Naive thymus-derived CD4-positive, alpha-beta T cell (primary cell): ENCODE measurements around the gene HMOX1. TPM values are rescaled to one million over a fixed set of nuclear protein-coding genes. Genes with fewer than 3 reads are reported as not detected.
A peak's percentile ranks its signal among the peaks of the same experiment; 100 is the strongest.
"Not testable (repeated sequence)": the region's sequence is repeated elsewhere in the genome, so short reads cannot be mapped to it uniquely, and the experiment has no call there.

Experiments
- ATAC-seq: fragments of 150-1000 bp; cut with Tn5 transposase; 2 replicates; pipeline ENCODE4 v1.10.0; 2021; ENCODE audit warnings: mild to moderate bottlenecking, moderate library complexity
- CTCF ChIA-PET: fragments of 350-600 bp; sonication (Branson Sonifier 250); formaldehyde crosslinking; loops from one replicate; lab custom pipeline; 2021; ENCODE audit warnings: antibody characterized with exemption; lab: Charles Lee
- POLR2A ChIA-PET: fragments of 350-600 bp; sonication (Branson Sonifier 250); formaldehyde crosslinking; loops from one replicate; lab custom pipeline; 2021; ENCODE audit warnings: antibody characterized with exemption, inconsistent platforms; lab: Charles Lee
- DNase-seq, 9 donors: peaks; one replicate each; pipeline versions ENCODE4 v3.0.0 to v3.0.0-alpha.2; 2020 to 2022; ENCODE audit warnings: mixed read lengths in 1 of 9
- H3K27ac ChIP-seq: one replicate; pipeline ENCODE4 v1.7.0; 2013; ENCODE audit warnings: mild to moderate bottlenecking, low read depth, low read length, moderate library complexity
- H3K27me3 ChIP-seq, 2 donors: one replicate each; pipeline ENCODE4 v1.7.0; 2013; ENCODE audit warnings: low read length in 2 of 2, mild to moderate bottlenecking in 2 of 2, moderate library complexity in 2 of 2; ENCODE audit not compliant: control insufficient read depth in 2 of 2, insufficient read depth in 2 of 2
- H3K36me3 ChIP-seq, 3 experiments: 1 replicate in 2 of 3; 2 replicates in 1 of 3; pipeline ENCODE4 v1.7.0; 2013; ENCODE audit warnings: low read length in 3 of 3, mild to moderate bottlenecking in 3 of 3, moderate library complexity in 1 of 3; ENCODE audit not compliant: insufficient read depth in 3 of 3, control insufficient read depth in 2 of 3
- H3K4me1 ChIP-seq, 2 donors: one replicate each; pipeline ENCODE4 v1.7.0; 2013; ENCODE audit warnings: low read length in 2 of 2, mild to moderate bottlenecking in 2 of 2, moderate library complexity in 1 of 2; ENCODE audit not compliant: control insufficient read depth in 2 of 2, insufficient read depth in 2 of 2
- H3K4me3 ChIP-seq: 2 replicates; pipeline ENCODE4 v1.7.0; 2013; ENCODE audit warnings: mild to moderate bottlenecking, low read length
- H3K9me3 ChIP-seq, 3 experiments: 1 replicate in 2 of 3; 2 replicates in 1 of 3; pipeline ENCODE4 v1.7.0; 2013; ENCODE audit warnings: low read length in 3 of 3; ENCODE audit not compliant: control insufficient read depth in 2 of 3
- H3K27ac Mint-ChIP-seq, 9 donors: one replicate each; pipeline ENCODE4 v1.8.0; 2020 to 2022; ENCODE audit warnings: mixed read lengths in 9 of 9, mild to moderate bottlenecking in 8 of 9, moderate library complexity in 5 of 9, inconsistent platforms in 2 of 9
- H3K27me3 Mint-ChIP-seq, 5 donors: one replicate each; pipeline ENCODE4 v1.8.0; 2021 to 2022; ENCODE audit warnings: mixed read lengths in 5 of 5, mild to moderate bottlenecking in 1 of 5
- H3K36me3 Mint-ChIP-seq, 5 donors: one replicate each; pipeline ENCODE4 v1.8.0; 2020 to 2022; ENCODE audit warnings: mixed read lengths in 5 of 5, mild to moderate bottlenecking in 3 of 5, inconsistent platforms in 1 of 5
- H3K4me1 Mint-ChIP-seq, 7 donors: one replicate each; pipeline ENCODE4 v1.8.0; 2020 to 2022; ENCODE audit warnings: mixed read lengths in 7 of 7, mild to moderate bottlenecking in 3 of 7, inconsistent platforms in 1 of 7
- H3K4me3 Mint-ChIP-seq, 10 donors: one replicate each; pipeline ENCODE4 v1.8.0; 2020 to 2022; ENCODE audit warnings: mild to moderate bottlenecking in 10 of 10, mixed read lengths in 10 of 10, moderate library complexity in 6 of 10, inconsistent platforms in 2 of 10
- H3K9me3 Mint-ChIP-seq, 11 donors: one replicate each; pipeline ENCODE4 v1.8.0; 2020 to 2022; ENCODE audit warnings: mixed read lengths in 11 of 11, mild to moderate bottlenecking in 4 of 11, inconsistent platforms in 1 of 11, moderate library complexity in 1 of 11
- intact Hi-C, 2 donors: fragments of 100-400 bp; cut with micrococcal nuclease; formaldehyde crosslinking; loops; one replicate each; pipeline ENCODE4 v1.15.1; 2023
- polyA plus RNA-seq, 2 donors: library from polyadenylated mRNA; unstranded; fragments of 300-500 nt; fragmentation: Illumina TruSeq; gene quantifications; one replicate each; pipeline ENCODE4 v1.2.3, GENCODE V29; 2021
- total RNA-seq, 6 experiments: library from RNA in 5 of 6; stranded (reverse) in 5 of 6; gene quantifications; 1 replicate in 5 of 6; 2 replicates in 1 of 6; pipeline ENCODE4 v1.2.3 and lab custom pipeline; 2021 to 2026

The HMOX1 gene
- total and polyA plus RNA-seq, 7 experiments from 2014 or later, result 0.14 to 54.0 (median 4.7) TPM

DNA sequence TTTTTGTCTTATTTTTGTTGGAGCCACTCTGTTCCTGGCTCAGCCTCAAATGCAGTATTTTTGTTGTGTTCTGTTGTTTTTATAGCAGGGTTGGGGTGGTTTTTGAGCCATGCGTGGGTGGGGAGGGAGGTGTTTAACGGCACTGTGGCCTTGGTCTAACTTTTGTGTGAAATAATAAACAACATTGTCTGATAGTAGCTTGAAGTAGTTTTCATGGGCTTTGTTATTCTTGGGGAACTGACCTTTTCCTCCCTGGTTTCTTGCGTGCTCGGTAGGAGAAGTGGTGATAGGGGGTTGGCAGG is 13.1 kb downstream of the HMOX1 start:
- Histone ChIP-seq H3K4me1 (no peaks in the 10 kb centered on the region), H3K27me3 (no peaks in the 10 kb centered on the region), H3K27ac (no peak overlapping the region), H3K4me3 (no peak overlapping the region), H3K36me3 (no peaks in the 10 kb centered on the region), H3K9me3 (no peaks in the 10 kb centered on the region)
- no peaks in the 10 kb centered on the region for H3K36me3 Mint-ChIP-seq
- ChIA-PET POLR2A (no interaction called here), CTCF (no interaction called here)
- no peak overlapping the region for H3K27ac Mint-ChIP-seq
- intact Hi-C loops, result no loop called here
- H3K27me3 Mint-ChIP-seq, result peaks cover 0 to 3% (median under 1%) of the 10 kb centered on the region in 5 donors
- no peaks in the 10 kb centered on the region for H3K9me3 Mint-ChIP-seq
- H3K4me3 Mint-ChIP-seq, result no peak overlapping the region
- peaks cover 0 to 9% (median 0%) of the 10 kb centered on the region in 7 donors for H3K4me1 Mint-ChIP-seq
- DNase-seq (no peak), ATAC-seq (no peak)

DNA sequence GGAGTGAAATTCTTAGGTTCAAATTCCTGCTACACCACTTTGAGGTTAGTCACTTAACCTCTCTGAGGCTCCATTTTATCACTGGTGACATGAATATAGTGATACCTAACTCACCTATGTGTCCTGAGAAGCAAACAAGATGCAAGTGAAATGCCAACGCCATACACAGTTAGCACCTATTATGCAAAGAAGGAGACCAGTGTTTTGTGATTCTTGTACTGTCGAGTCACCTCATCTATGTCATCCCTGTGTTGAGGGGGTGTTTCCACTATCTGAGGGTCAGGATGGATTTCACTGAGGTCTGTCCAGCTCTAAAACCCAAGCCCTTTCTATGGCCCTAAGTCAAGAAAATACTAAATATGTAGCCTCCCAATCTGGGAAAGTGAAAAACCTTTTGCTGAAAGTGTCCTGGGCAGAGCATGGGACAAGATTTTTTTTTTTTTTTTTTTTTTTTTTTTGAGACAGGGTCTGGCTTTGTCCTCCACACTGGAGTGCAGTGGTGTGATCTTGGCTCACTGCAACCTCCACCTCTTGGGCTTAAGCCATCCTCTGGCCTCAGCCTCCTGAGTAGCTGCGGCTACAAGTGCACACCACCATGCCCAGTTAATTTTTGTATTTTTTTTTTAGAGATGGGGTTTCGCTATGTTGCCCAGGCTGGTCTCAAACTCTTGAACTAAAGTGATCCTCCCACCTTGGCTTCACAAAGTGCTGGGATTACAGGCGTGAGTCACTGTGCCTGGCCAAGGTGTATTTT is 14.1 kb downstream of the HMOX1 start:
- intact Hi-C loops, result no loop called here
- Histone ChIP-seq H3K4me3 (no peak overlapping the region), H3K36me3 (no peaks in the 10 kb centered on the region), H3K9me3 (no peaks in the 10 kb centered on the region), H3K4me1 (peaks cover 4 to 5% of the 10 kb centered on the region in 2 donors), H3K27ac (no peak overlapping the region), H3K27me3 (no peaks in the 10 kb centered on the region)
- Mint-ChIP-seq H3K4me1 (peaks cover 0 to 13% (median 7%) of the 10 kb centered on the region in 7 donors), H3K27me3 (no peaks in the 10 kb centered on the region), H3K27ac (no peak overlapping the region), H3K9me3 (peaks cover 0 to 7% (median 0%) of the 10 kb centered on the region in 11 donors), H3K36me3 (peaks cover 0 to 1% (median 0%) of the 10 kb centered on the region in 5 donors), H3K4me3 (no peak overlapping the region)
- DNase-seq (no peak), ATAC-seq (no peak)
- POLR2A ChIA-PET, result no interaction called here
- CTCF ChIA-PET, result interaction anchor here (0.6 kb wide), 1 partner anchor 19 kb away, joined by 3 read pairs; no protein-coding TSS in a partner anchor

DNA sequence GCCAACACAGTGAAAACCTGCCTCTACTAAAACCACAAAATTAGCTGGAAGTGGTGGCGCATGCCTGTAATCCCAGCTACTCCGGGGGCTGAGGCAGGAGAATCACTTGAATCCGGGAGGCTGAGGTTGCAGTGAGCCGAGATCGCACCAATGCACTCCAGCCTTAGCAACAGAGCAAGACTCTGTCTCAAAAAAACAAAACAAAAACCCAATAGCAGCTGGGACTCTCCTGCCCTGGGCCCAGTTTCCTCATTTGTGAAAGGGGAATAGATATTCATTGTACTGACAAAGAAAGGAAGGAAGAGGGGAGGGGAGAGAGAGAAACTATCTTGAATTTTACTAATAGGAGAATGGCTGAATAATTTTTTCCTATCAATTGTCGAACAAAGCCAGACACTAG is 15.7 kb downstream of the HMOX1 start:
- CTCF ChIA-PET, H3K36me3 ChIP-seq, H3K4me3 ChIP-seq, H3K9me3 Mint-ChIP-seq, ATAC-seq, H3K27me3 ChIP-seq, H3K9me3 ChIP-seq, H3K36me3 Mint-ChIP-seq, H3K27ac ChIP-seq, H3K27me3 Mint-ChIP-seq, H3K4me1 ChIP-seq, intact Hi-C loops, POLR2A ChIA-PET, H3K4me3 Mint-ChIP-seq, DNase-seq: not testable (repeated sequence)
- Mint-ChIP-seq H3K27ac (peak overlapping the region in 1 of 9 donors; percentile 51), H3K4me1 (peaks cover 9 to 23% (median 17%) of the 10 kb centered on the region in 7 donors)

DNA sequence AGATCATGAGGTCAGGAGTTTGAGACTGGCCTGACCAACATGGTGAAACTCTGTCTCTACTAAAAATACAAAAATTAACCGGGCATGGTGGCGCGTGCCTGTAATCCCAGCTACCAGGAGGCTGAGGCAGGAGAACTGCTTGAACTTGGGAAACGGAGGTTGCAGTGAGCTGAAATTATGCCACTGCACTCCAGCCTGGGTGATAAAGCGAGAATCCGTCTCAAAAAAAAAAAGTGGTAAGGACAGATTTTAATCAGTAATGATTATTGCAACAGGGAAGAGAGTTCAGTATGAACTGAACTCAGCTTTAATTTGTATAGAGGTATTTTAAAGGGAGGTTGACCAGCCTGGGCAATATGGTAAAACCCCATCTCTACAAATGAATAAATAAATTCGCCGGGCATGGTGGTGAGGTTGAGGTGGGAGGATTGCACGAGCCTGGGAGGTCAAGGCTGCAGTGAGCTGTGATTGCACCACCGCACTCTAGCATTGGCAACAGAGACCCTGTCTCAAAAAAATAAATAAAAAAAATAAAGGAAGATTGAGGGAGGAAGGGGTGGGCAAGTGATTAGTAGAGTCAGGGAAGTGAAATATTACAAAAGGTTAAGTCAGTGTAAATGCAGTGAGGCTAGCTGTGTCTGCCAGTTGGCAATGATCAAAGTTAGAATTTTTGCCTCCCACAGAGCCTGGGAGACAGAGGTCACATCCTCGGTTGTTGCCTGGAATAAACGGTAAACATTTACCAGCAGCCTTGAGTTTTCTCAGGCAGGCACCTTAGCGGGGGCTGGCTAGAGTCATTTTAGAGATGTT is 16.4 kb downstream of the HMOX1 start:
- Mint-ChIP-seq H3K27ac (peak overlapping the region in 1 of 9 donors; percentile 21), H3K27me3 (no peaks in the 10 kb centered on the region), H3K36me3 (peaks cover 0 to 12% (median 8%) of the 10 kb centered on the region in 5 donors), H3K4me1 (peaks cover 10 to 26% (median 19%) of the 10 kb centered on the region in 7 donors), H3K4me3 (peak overlapping the region in 1 of 10 donors; percentile 21), H3K9me3 (peaks cover 0 to 7% (median 0%) of the 10 kb centered on the region in 11 donors)
- H3K9me3 ChIP-seq, result no peaks in the 10 kb centered on the region
- POLR2A ChIA-PET, result no interaction called here
- intact Hi-C loops, result no loop called here
- no peak overlapping the region for H3K27ac ChIP-seq
- CTCF ChIA-PET, result interaction anchor here (0.7 kb wide), 1 partner anchor 56 kb away, joined by 4 read pairs; no protein-coding TSS in a partner anchor
- H3K4me3 ChIP-seq, result no peak overlapping the region
- H3K36me3 ChIP-seq, result no peaks in the 10 kb centered on the region
- H3K27me3 ChIP-seq, result no peaks in the 10 kb centered on the region
- no peak for ATAC-seq
- no peak for DNase-seq
- H3K4me1 ChIP-seq, result peaks cover 5 to 7% of the 10 kb centered on the region in 2 donors

DNA sequence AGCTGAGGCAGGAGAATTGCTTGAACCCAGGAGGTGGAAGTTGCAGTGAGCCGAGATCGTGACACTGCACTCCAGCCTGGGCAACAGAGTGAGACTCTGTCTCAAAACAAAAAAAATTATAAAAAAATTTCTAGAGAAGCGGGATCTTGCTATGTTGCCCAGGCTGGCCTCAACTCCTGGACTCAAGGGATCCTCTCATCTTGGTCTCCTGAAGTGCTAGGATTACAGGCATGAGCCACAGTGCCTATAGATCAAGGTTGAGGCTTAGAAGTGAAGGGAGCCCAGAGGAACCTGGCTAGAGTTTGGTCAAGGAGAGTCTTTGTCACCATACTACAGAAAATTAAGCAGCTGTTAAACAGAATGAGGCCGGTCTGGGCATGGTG is 17.7 kb downstream of the HMOX1 start:
- Mint-ChIP-seq H3K4me1 (peaks cover 16 to 31% (median 19%) of the 10 kb centered on the region in 7 donors), H3K27me3 (no peaks in the 10 kb centered on the region), H3K4me3 (peak overlapping the region; percentile 53 to 99 (median 96)), H3K36me3 (peaks cover 0 to 14% (median 10%) of the 10 kb centered on the region in 5 donors), H3K27ac (peak overlapping the region in 8 of 9 donors; percentile 9 to 99 (median 85)), H3K9me3 (peaks cover 0 to 7% (median 0%) of the 10 kb centered on the region in 11 donors)
- peaks cover 0 to 12% (median 0%) of the 10 kb centered on the region in 3 experiments for H3K36me3 ChIP-seq
- no peak overlapping the region for H3K4me3 ChIP-seq
- H3K27me3 ChIP-seq, result no peaks in the 10 kb centered on the region
- ChIA-PET POLR2A (interaction anchor here (0.6 to 1.0 kb wide), 2 partner anchors 11 to 17 kb away, joined by 3 to 6 read pairs; no protein-coding TSS in a partner anchor), CTCF (no interaction called here)
- no peak overlapping the region for H3K27ac ChIP-seq
- ATAC-seq (no peak), DNase-seq (no peak)
- H3K4me1 ChIP-seq, result peaks cover 5 to 7% of the 10 kb centered on the region in 2 donors
- intact Hi-C loops, result loop anchor here in 1 of 2 donors (2.0 kb wide), 1 partner anchor 142 kb away; the partner anchor contains the start of gene HMGXB4
- no peaks in the 10 kb centered on the region for H3K9me3 ChIP-seq

DNA sequence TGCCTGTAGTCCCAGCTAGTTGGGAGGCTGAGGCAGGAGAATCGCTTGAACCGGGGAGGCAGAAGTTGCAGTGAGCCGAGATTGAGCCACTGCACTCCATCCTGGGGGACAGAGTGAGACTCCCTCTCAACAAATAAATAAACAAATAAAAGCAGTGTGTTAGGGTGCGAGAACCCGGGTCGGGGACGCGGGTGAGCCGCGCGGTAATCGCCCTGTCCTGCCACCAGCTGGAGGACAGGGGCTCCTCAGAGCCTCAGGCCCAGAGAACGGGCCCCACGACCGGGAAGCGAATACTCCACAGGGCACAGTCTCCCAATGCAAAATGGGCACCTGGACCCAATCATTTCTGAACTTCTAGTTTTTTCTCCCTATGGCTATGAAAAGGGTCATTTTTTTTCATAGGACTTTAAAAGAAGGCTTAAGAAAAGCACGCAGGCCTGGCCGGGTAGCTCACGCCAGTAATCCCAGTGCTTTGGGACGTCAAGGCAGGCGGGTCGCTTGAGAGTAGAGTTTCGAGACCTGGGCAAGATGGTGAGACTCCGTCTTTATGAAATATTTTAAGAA is 18.3 kb downstream of the HMOX1 start:
- Mint-ChIP-seq H3K4me1 (peaks cover 16 to 33% (median 19%) of the 10 kb centered on the region in 7 donors), H3K36me3 (peaks cover 0 to 19% (median 12%) of the 10 kb centered on the region in 5 donors), H3K4me3 (peak overlapping the region; percentile 94 to 99 (median 99)), H3K27me3 (no peaks in the 10 kb centered on the region), H3K9me3 (peaks cover 0 to 7% (median 0%) of the 10 kb centered on the region in 11 donors), H3K27ac (peak overlapping the region; percentile 90 to 99 (median 96))
- intact Hi-C loops, result loop anchor here (1.0 to 2.0 kb wide), 3 partner anchors 49 to 142 kb away; partner anchors contain the start of genes HMGXB4 (in 1 of the 2) and RASD2 (in 1 of the 2)
- no peak for ATAC-seq
- H3K27me3 ChIP-seq, result no peaks in the 10 kb centered on the region
- peak overlapping the region; percentile 80 for H3K27ac ChIP-seq
- H3K9me3 ChIP-seq, result no peaks in the 10 kb centered on the region
- no peak for DNase-seq
- ChIA-PET POLR2A (interaction anchor here (0.5 to 1.0 kb wide), 3 partner anchors 10 to 259 kb away, joined by 3 to 6 read pairs (median 3); no protein-coding TSS in a partner anchor), CTCF (no interaction called here)
- H3K4me3 ChIP-seq, result peak overlapping the region; percentile 86
- H3K4me1 ChIP-seq, result peaks cover 5 to 7% of the 10 kb centered on the region in 2 donors
- H3K36me3 ChIP-seq, result peaks cover 0 to 18% (median 0%) of the 10 kb centered on the region in 3 experiments
